Cerebellar nuclear complex (tissue), 1 donor: Measurements from ENCODE around the gene OVOL1.
"Not testable (repeated sequence)": the region's sequence is repeated elsewhere in the genome, so short reads cannot be mapped to it uniquely, and the experiment has no call there.

Source experiments
- DNase-seq, 2 experiments: peaks; one replicate each; lab custom pipeline; 2025; lab: John Stamatoyannopoulos, UW

Gene OVOL1

DNA sequence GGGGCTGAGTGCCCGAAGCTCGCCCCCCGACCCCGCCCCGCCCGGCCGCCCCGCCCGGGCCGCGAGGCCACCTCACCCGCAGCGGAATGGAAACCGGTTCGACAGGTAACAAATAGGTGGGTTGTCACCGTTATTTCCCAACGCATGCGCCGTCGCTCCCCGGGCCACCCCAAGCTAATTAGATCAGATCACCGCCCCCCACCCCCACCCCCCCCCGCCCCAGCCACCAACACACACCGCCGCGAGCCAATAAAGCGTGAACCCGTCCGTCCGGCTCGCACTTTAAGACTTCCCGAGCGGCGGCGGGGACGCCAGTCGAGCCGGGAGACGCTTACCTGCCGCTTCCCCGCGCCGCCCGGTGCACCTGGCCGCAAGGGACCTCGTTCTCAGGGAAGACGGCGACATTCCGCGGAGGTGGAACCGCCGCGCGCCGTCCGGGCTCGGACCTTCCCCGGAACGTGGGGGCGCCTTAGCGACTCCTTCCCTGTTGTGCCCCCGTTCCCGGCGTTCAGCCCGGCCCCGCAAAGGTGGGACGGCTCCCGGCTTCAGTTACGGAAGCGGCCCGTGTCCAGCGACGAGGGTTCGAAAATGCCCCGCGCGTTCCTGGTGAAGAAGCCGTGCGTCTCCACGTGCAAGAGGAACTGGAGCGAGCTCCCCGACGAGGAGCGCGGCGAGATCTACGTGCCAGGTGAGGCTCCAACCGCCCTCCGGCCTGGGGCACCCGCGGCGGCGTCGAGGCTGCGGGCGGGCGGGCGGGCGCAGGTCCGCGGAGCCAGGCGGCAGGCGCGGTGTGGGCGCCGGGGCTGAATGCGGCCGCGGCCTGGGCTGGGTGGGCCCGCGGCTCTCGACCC lies at the start of gene OVOL1:
OVOL1 (plus strand) TSS at position 278 of the 851 bp plus-strand sequence; CDS start at position 589, 311 bp downstream.
- no peak for DNase-seq

- DNase-seq, result no peak
Observed at GRCh38 chr11:65739022-65739421, 47.8 kb upstream of the OVOL1 start.

DNA sequence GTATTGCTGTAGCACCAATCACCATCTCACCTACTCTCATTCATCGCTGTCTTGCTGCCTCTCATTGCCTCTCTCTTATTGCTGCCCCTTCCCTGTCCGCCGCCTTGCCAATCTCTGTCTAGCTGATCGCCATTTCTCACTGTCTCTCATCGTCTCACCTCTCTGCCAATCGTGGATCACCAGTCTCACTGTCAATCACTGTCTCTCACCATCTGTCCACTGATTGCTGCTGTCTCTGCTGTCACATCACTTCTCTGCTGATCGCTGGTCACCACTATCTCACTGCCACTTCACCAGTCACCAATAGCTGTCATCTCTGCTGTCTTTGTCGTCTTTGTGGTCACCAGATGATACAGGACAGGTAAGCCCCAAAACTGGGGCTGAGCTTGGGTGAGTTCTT lies 45.7 kb upstream of the OVOL1 start:
- DNase-seq, result no peak

DNA sequence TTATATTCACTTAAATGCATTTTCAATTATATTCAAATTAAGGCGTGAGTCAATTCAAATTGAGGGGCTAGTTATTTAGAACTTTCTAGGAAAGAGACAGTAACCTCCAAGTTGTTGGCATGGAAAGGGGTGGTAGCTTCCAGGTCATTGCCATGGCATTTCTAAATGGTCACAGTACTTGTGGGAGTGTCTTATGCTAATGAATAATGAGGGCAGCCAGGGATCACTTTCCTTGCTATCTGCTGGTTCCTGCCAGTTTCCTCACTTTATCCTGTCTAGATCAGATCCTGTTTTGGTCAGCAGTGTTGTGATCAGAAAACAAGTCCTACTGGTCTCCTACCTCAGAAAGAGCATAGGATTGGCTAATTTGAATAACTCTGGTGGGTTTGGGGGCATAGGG lies 44.5 kb upstream of the OVOL1 start:
- no peak for DNase-seq

GRCh38 chr11:65743681-65744025 lies 43.2 kb upstream of the OVOL1 start:
- DNase-seq, result no peak

GRCh38 chr11:65744026-65744698 lies 42.7 kb upstream of the OVOL1 start:
- DNase-seq, result no peak

DNA sequence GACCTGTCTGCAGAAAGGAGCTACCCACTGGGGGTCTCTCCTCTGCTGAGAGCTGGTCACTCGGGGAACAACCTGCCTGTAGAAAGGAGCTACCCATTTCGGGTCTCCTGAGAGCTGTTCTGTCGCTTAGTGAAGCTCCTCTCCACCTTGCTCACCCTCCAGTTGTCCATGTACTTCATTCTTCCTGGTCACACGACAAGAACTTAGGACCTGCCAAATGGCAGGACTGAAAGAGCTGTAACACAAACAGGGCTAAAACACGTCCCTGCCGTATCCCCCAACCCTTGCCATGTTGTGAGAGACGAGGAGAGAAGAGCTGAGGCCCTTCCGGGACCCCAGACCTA lies 42.2 kb upstream of the OVOL1 start:
- no peak for DNase-seq

- DNase-seq, result no peak
Observed at GRCh38 chr11:65745049-65745448, 41.8 kb upstream of the OVOL1 start.

DNA sequence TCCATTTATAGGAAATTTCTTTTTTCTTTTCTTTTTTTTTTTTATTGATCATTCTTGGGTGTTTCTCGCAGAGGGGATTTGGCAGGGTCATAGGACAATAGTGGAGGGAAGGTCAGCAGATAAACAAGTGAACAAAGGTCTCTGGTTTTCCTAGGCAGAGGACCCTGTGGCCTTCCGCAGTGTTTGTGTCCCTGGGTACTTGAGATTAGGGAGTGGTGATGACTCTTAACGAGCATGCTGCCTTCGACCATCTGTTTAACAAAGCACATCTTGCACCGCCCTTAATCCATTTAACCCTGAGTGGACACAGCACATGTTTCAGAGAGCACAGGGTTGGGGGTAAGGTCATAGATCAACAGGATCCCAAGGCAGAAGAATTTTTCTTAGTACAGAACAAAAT lies 24.7 kb upstream of the OVOL1 start:
- DNase-seq, result not testable (repeated sequence)

DNA sequence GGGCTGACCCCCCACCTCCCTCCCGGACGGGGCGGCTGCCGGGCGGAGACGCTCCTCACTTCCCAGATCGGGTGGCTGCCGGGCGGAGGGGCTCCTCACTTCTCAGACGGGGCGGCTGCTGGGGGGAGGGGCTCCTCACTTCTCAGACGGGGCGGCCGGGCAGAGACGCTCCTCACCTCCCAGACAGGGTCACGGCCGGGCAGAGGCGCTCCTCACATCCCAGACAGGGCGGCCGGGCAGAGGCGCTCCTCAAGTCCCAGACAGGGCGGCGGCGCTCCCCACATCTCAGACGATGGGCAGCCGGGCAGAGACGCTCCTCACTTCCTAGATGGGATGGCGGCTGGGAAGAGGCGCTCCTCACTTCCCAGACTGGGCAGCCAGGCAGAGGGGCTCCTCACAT lies 24.0 kb upstream of the OVOL1 start:
- DNase-seq, result not testable (repeated sequence)

DNA sequence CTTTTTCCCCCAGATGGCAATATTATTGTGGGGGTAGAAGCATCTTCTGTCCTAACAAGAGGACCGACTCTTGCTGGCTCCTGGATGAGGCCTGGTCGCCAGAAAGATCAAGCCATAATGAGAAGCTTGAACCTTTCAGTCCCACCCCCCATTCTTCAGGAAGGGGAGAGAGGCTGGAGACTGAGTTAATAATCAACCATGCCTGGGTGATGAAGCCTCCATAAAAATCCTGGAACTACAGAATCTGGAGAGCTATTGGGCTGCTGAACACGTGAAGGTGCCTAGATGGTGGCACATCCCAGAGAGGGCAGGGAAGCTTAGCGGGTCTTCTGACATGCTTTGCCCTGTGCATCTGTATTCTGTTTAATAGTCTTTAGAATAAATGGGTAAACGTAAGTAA lies 22.4 kb upstream of the OVOL1 start:
- DNase-seq, result no peak

GRCh38 chr11:65766535-65766934 lies 20.3 kb upstream of the OVOL1 start:
- DNase-seq, result no peak

GRCh38 chr11:65767406-65767805 lies 19.5 kb upstream of the OVOL1 start:
- no peak for DNase-seq

DNA sequence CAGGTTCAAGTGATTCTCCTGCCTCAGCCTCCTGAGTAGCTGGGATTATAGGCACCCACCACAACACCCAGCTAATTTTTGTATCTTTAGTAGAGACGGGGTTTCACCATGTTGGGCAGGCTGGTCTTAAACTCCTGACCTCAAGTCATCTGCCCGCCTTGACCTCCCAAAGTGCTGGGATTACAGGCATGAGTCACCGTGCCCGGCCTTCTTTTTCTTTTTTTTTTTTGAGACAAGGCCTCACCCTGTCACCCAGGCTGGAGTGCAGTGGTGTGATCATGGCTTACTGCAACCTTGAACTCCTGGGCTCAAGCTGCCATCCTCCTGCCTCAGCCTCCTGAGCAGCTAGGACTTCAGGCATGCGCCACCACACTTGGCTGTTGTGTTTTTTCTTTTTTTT lies 19.1 kb upstream of the OVOL1 start:
- not testable (repeated sequence) for DNase-seq

- no peak for DNase-seq
Observed at GRCh38 chr11:65770951-65771567, 15.8 kb upstream of the OVOL1 start.

- DNase-seq, result no peak
Observed at GRCh38 chr11:65771589-65772112, 15.2 kb upstream of the OVOL1 start.

GRCh38 chr11:65773784-65774411 lies 13.0 kb upstream of the OVOL1 start:
- DNase-seq, result no peak

GRCh38 chr11:65774525-65775306 lies 12.1 kb upstream of the OVOL1 start:
- no peak for DNase-seq

DNA sequence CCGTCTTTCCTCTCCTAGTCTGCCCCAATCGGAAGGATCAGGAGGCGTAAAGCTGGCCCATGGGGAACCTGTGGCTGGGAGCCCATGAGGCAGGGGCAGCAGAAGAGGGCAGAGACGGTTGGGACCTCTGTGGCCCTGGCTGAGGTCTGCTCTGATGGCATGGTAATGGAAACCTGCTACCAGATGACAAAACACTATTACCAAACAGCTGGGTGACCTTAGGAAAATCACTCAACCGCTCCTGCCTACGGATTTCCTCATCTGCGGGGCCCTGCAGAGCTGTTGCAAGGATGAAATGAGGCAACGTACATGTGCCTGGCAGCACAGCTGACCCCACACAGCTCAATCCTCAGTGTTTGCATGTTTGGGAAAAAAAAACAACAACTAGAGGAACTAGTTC lies 10.7 kb upstream of the OVOL1 start:
- no peak for DNase-seq

GRCh38 chr11:65776710-65777141 lies 10.1 kb upstream of the OVOL1 start:
- no peak for DNase-seq

DNA sequence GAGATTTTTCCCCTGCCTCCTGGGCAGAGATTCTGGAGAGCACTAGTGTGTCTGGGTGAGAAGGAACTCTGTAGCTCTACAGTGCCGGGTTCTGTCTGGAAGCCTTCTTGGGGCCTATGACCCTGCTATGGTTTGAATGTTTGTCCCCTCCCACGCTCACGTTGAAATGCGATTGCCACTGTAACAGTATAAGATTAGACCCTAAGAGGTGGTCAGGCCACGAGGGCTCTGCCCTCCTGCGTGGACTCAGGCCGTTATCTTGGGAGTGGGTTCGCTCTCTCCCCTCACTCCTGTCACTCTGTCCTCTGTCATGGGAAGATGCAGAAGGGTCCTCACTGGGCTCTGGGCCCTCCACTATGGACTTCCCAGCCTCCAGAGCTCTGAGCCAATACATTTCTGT lies 9.6 kb upstream of the OVOL1 start:
- DNase-seq, result no peak
